Esophagus squamous epithelium (tissue), 5 donors: ENCODE measurements around the gene CDC42BPA. TPM values are rescaled to one million over a fixed set of nuclear protein-coding genes. Genes with fewer than 3 reads are reported as not detected.
A peak's percentile ranks its signal among the peaks of the same experiment; 100 is the strongest.

Experiments
- DNase-seq: peaks from one replicate; lab custom pipeline; 2025; lab: John Stamatoyannopoulos, UW
- H3K27ac ChIP-seq, 4 donors: fragments of 200-600 bp; sonication (generic); one replicate each; pipeline ENCODE4 v1.5.1; 2016 to 2019; ENCODE audit warnings: mild to moderate bottlenecking in 1 of 4
- H3K27me3 ChIP-seq, 4 donors: fragments of 200-600 bp; sonication (generic); 1 replicate in 3 of 4; 2 replicates in 1 of 4; pipeline versions ENCODE4 v1.5.1 to v1.6.0; 2017 to 2021; ENCODE audit warnings: antibody characterized with exemption in 1 of 4
- H3K36me3 ChIP-seq, 3 donors: fragments of 200-600 bp; sonication (generic); one replicate each; pipeline ENCODE4 v1.5.1; 2016 to 2019
- H3K4me1 ChIP-seq, 3 donors: fragments of 200-600 bp; sonication (generic); one replicate each; pipeline ENCODE4 v1.5.1; 2017 to 2019
- H3K4me3 ChIP-seq, 4 donors: fragments of 200-600 bp; sonication (generic); 1 replicate in 3 of 4; 2 replicates in 1 of 4; pipeline ENCODE4 v1.5.1; 2016 to 2019; ENCODE audit warnings: mild to moderate bottlenecking in 2 of 4, moderate library complexity in 1 of 4
- H3K9me3 ChIP-seq, 3 donors: fragments of 200-600 bp; sonication (generic); one replicate each; pipeline ENCODE4 v1.5.1; 2016 to 2019
- CTCF ChIP-seq, 6 experiments: fragments of 450-650 bp in 4 of 6; fragments of 200-600 bp in 2 of 6; sonication (generic) in 2 of 6; IDR thresholded peaks; one replicate each; pipeline ENCODE4 v1.5.1; 2016 to 2019; ENCODE audit warnings: antibody characterized with exemption in 6 of 6, mild to moderate bottlenecking in 4 of 6, moderate library complexity in 4 of 6
- POLR2A ChIP-seq, 4 donors: fragments of 450-650 bp; IDR thresholded peaks; one replicate each; pipeline ENCODE4 v1.6.1; 2017; ENCODE audit warnings: antibody characterized with exemption in 4 of 4, mild to moderate bottlenecking in 4 of 4, moderate library complexity in 3 of 4
- WGBS, 2 donors: methylation state at CpG; one replicate each; pipeline ENCODE4 v1.1.5; 2018; 5-methylcytosine and 5-hydroxymethylcytosine counted together
- intact Hi-C: fragments of 100-400 bp; cut with DNase I; formaldehyde crosslinking; loops from one replicate; pipeline ENCODE4 v1.15.0; 2022
- total RNA-seq, 4 donors: library from RNA; depleted of rRNA; stranded (reverse); fragments of >200 nt; gene quantifications; one replicate each; pipeline ENCODE4 v1.1.0, GENCODE V29; 2016
- donor health status: DM: yes; HTN: yes; CAD: no.

The CDC42BPA gene
- total RNA-seq, 4 donors from 2014 or later: 4.3 to 33.6 (median 17.2) TPM

- Histone ChIP-seq H3K4me1 (peaks cover 0 to 31% (median 5%) of the 10 kb centered on the region in 3 donors), H3K36me3 (no peaks in the 10 kb centered on the region), H3K27me3 (no peaks in the 10 kb centered on the region), H3K27ac (no peak overlapping the region), H3K9me3 (peaks cover 0 to 4% (median 0%) of the 10 kb centered on the region in 3 donors), H3K4me3 (no peak overlapping the region)
- 82 to 98% methylated on average over 3 of the region's 3 CpGs for WGBS, 2 donors
- intact Hi-C loops: no loop called here
- TF ChIP-seq POLR2A (IDR thresholded peaks at IDR 0.05) (no peak), CTCF (IDR thresholded peaks at IDR 0.05) (no peak)
- DNase-seq: no peak
These were observed 368.9 kb downstream of the CDC42BPA start for GRCh38 chr1:226949401-226949800.

- intact Hi-C loops: no loop called here
- Histone ChIP-seq H3K4me3 (no peak overlapping the region), H3K4me1 (peaks cover 0 to 32% (median 7%) of the 10 kb centered on the region in 3 donors), H3K36me3 (no peaks in the 10 kb centered on the region), H3K27ac (no peak overlapping the region), H3K27me3 (no peaks in the 10 kb centered on the region), H3K9me3 (peaks cover 0 to 4% (median 0%) of the 10 kb centered on the region in 3 donors)
- TF ChIP-seq POLR2A (IDR thresholded peaks at IDR 0.05): no peak
- no peak for TF ChIP-seq CTCF (IDR thresholded peaks at IDR 0.05)
- no peak for DNase-seq
- WGBS, 2 donors: 92% methylated on average over 15 of the region's 15 CpGs
These were observed 369.3 kb downstream of the CDC42BPA start for GRCh38 chr1:226948996-226949395.

- intact Hi-C loops: no loop called here
- H3K4me3 ChIP-seq: no peak overlapping the region
- H3K4me1 ChIP-seq: peaks cover 0 to 37% (median 10%) of the 10 kb centered on the region in 3 donors
- H3K9me3 ChIP-seq: peaks cover 0 to 4% (median 0%) of the 10 kb centered on the region in 3 donors
- no peak for DNase-seq
- H3K27ac ChIP-seq: no peak overlapping the region
- TF ChIP-seq CTCF (IDR thresholded peaks at IDR 0.05) (no peak), POLR2A (IDR thresholded peaks at IDR 0.05) (no peak)
- no peaks in the 10 kb centered on the region for H3K27me3 ChIP-seq
- H3K36me3 ChIP-seq: no peaks in the 10 kb centered on the region
- WGBS, 2 donors: 95 to 97% methylated on average over 6 of the region's 6 CpGs
These were observed 369.8 kb downstream of the CDC42BPA start for GRCh38 chr1:226948480-226948879.

- H3K4me3 ChIP-seq: no peak overlapping the region
- H3K36me3 ChIP-seq: no peaks in the 10 kb centered on the region
- TF ChIP-seq CTCF (IDR thresholded peaks at IDR 0.05) (no peak), POLR2A (IDR thresholded peaks at IDR 0.05) (no peak)
- H3K27ac ChIP-seq: no peak overlapping the region
- H3K27me3 ChIP-seq: no peaks in the 10 kb centered on the region
- H3K9me3 ChIP-seq: peaks cover 0 to 4% (median 0%) of the 10 kb centered on the region in 3 donors
- peaks cover 0 to 41% (median 10%) of the 10 kb centered on the region in 3 donors for H3K4me1 ChIP-seq
- DNase-seq: no peak
- 78 to 88% methylated on average over 2 of the region's 2 CpGs for WGBS, 2 donors
- intact Hi-C loops: no loop called here
These were observed 370.2 kb downstream of the CDC42BPA start for GRCh38 chr1:226948051-226948450.

GRCh38 chr1:226946841-226947240 lies 371.5 kb downstream of the CDC42BPA start:
- peaks cover 0 to 4% (median 0%) of the 10 kb centered on the region in 3 donors for H3K9me3 ChIP-seq
- peaks cover 10 to 53% (median 20%) of the 10 kb centered on the region in 3 donors for H3K4me1 ChIP-seq
- no peak for TF ChIP-seq POLR2A (IDR thresholded peaks at IDR 0.05)
- TF ChIP-seq CTCF (IDR thresholded peaks at IDR 0.05): no peak
- intact Hi-C loops: no loop called here
- WGBS, 2 donors: 85 to 93% methylated on average over 3 of the region's 3 CpGs
- peak overlapping the region in 1 of 4 donors; percentile 49 for H3K27ac ChIP-seq
- H3K36me3 ChIP-seq: no peaks in the 10 kb centered on the region
- no peak for DNase-seq
- H3K27me3 ChIP-seq: no peaks in the 10 kb centered on the region
- H3K4me3 ChIP-seq: no peak overlapping the region
